Duodenal mucosa (tissue), 2 donors: ENCODE data around the gene LRMDA.

ENCODE experiments used
- H3K27ac ChIP-seq: one replicate; pipeline ENCODE4 v1.7.0; 2013; ENCODE audit warnings: low read depth, low read length
- H3K27me3 ChIP-seq, 2 donors: one replicate each; pipeline ENCODE4 v1.7.0; 2013; ENCODE audit warnings: low read length in 2 of 2, control low read depth in 1 of 2; ENCODE audit not compliant: insufficient read depth in 2 of 2, control insufficient read depth in 1 of 2
- H3K36me3 ChIP-seq, 2 donors: one replicate each; pipeline ENCODE4 v1.7.0; 2013; ENCODE audit warnings: low read length in 2 of 2, control low read depth in 1 of 2; ENCODE audit not compliant: insufficient read depth in 2 of 2, control insufficient read depth in 1 of 2
- H3K4me1 ChIP-seq, 2 donors: one replicate each; pipeline ENCODE4 v1.7.0; 2013; ENCODE audit warnings: low read length in 2 of 2, control low read depth in 1 of 2; ENCODE audit not compliant: insufficient read depth in 2 of 2, control insufficient read depth in 1 of 2
- H3K4me3 ChIP-seq, 2 donors: one replicate each; pipeline ENCODE4 v1.7.0; 2013; ENCODE audit warnings: low read length in 2 of 2, low read depth in 1 of 2
- H3K9ac ChIP-seq, 2 donors: one replicate each; pipeline ENCODE4 v1.7.0; 2013; ENCODE audit warnings: low read length in 2 of 2, low read depth in 1 of 2
- H3K9me3 ChIP-seq, 2 donors: one replicate each; pipeline ENCODE4 v1.7.0; 2013; ENCODE audit warnings: low read length in 2 of 2, control low read depth in 1 of 2; ENCODE audit not compliant: control insufficient read depth in 1 of 2

The LRMDA gene

GRCh38 chr10:76554478-76554877 lies 1123.1 kb downstream of the LRMDA start:
- H3K4me3 ChIP-seq = no peak overlapping the region
- H3K27me3 ChIP-seq = no peaks in the 10 kb centered on the region
- no peaks in the 10 kb centered on the region for H3K9me3 ChIP-seq
- no peak overlapping the region for H3K27ac ChIP-seq
- no peaks in the 10 kb centered on the region for H3K36me3 ChIP-seq
- H3K4me1 ChIP-seq = peaks cover 0 to 3% of the 10 kb centered on the region in 2 donors
- H3K9ac ChIP-seq = no peak overlapping the region

- Histone ChIP-seq H3K27ac (no peak overlapping the region), H3K4me3 (no peak overlapping the region), H3K36me3 (no peaks in the 10 kb centered on the region), H3K9ac (no peak overlapping the region), H3K9me3 (no peaks in the 10 kb centered on the region), H3K4me1 (peaks cover 0 to 3% of the 10 kb centered on the region in 2 donors), H3K27me3 (no peaks in the 10 kb centered on the region)
Observed at GRCh38 chr10:76555067-76555670, 1123.7 kb downstream of the LRMDA start.

DNA sequence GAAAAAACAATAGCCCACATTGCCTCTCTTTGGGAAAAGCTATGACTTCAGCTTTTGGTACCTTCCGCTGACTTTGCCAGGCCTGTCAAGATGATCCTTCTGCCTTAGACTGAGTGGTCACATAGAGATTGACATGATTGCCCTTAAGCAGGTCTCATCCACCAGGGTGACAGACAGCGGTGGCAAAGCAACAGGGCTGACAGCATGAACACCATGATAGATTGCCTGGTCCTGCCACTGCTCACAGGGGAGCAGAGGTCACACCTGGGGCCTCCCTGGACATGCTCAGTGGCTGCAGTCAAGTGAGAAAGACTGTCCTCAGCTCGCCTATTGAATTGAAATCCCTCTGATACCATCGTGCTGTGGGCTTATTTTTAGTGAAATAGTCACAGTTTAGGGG lies 1125.9 kb downstream of the LRMDA start:
- H3K27ac ChIP-seq = no peak overlapping the region
- no peaks in the 10 kb centered on the region for H3K9me3 ChIP-seq
- H3K9ac ChIP-seq = no peak overlapping the region
- no peaks in the 10 kb centered on the region for H3K36me3 ChIP-seq
- H3K4me1 ChIP-seq = peaks cover 3% of the 10 kb centered on the region in 2 donors
- H3K27me3 ChIP-seq = no peaks in the 10 kb centered on the region
- no peak overlapping the region for H3K4me3 ChIP-seq

DNA sequence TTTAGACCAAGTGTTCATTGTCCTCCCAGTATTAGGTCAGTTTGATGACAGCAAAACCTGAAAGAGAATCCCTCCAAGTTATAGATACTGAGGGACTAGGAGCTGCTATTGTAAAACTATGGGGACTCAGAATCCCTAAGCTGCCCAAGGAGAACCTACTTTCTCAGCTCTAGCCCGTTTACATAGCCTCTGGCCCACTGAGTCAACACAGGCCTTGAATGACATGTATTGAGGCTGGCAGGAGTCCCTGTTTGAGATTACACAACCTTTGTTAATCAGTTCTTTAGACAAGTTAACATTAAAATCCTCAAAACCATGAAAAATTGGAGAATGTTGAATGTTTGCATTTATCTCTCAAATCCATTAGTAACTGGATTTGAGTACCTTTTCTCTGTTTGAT lies 1127.2 kb downstream of the LRMDA start:
- Histone ChIP-seq H3K27ac (no peak overlapping the region), H3K36me3 (no peaks in the 10 kb centered on the region), H3K4me1 (peaks cover 3% of the 10 kb centered on the region in 2 donors), H3K4me3 (no peak overlapping the region), H3K27me3 (no peaks in the 10 kb centered on the region), H3K9ac (no peak overlapping the region), H3K9me3 (no peaks in the 10 kb centered on the region)

- Histone ChIP-seq H3K4me1 (peaks cover 3% of the 10 kb centered on the region in 2 donors), H3K27me3 (no peaks in the 10 kb centered on the region), H3K9me3 (no peaks in the 10 kb centered on the region), H3K36me3 (no peaks in the 10 kb centered on the region), H3K4me3 (no peak overlapping the region), H3K27ac (no peak overlapping the region), H3K9ac (no peak overlapping the region)
Observed at GRCh38 chr10:76558996-76559891, 1127.8 kb downstream of the LRMDA start.

DNA sequence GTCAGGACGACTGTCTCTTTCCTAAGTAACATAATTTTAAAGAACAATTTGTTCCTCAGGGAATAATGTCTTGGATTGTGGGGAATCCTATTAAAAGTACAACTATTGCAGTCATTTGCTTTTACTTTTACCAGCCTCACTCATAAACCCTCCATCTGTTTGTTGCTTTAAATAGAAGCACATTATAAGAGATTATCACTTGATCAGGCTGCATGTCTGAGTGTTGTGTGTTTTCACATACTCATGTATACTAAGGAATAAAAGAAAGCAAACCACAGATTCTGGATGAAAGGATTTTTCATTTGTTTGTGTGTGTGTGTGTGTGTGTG lies 1128.4 kb downstream of the LRMDA start:
- Histone ChIP-seq H3K9ac (no peak overlapping the region), H3K4me1 (peaks cover 3% of the 10 kb centered on the region in 2 donors), H3K36me3 (no peaks in the 10 kb centered on the region), H3K27ac (no peak overlapping the region), H3K9me3 (no peaks in the 10 kb centered on the region), H3K4me3 (no peak overlapping the region), H3K27me3 (no peaks in the 10 kb centered on the region)

DNA sequence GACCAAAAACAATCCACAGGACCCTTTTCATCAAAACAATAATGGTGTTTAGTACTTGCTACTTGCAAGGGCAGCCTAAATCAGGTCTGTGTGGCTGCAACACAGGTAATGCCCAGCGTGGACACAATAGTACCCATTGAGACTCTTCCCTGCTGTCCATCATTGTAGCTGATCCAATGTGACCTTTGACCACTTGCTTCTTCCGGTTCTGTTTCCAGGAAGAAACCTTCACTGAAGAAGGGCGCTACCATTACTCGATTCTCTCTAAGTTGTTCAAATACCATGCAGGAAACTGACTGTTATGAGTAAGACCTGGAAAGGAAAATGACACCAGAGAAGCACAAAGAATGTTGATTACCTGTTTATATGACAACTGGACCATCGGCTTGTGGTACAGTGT lies 1128.9 kb downstream of the LRMDA start:
- H3K27ac ChIP-seq = no peak overlapping the region
- no peak overlapping the region for H3K9ac ChIP-seq
- no peak overlapping the region for H3K4me3 ChIP-seq

GRCh38 chr10:76563286-76563685 lies 1131.9 kb downstream of the LRMDA start:
- no peak overlapping the region for H3K27ac ChIP-seq
- no peaks in the 10 kb centered on the region for H3K9me3 ChIP-seq
- no peaks in the 10 kb centered on the region for H3K36me3 ChIP-seq
- H3K9ac ChIP-seq = no peak overlapping the region
- H3K27me3 ChIP-seq = no peaks in the 10 kb centered on the region
- H3K4me1 ChIP-seq = peaks cover 1 to 3% of the 10 kb centered on the region in 2 donors
- no peak overlapping the region for H3K4me3 ChIP-seq

More for the DNA sequence above, 1128.9 kb downstream of the LRMDA start:
- Histone ChIP-seq H3K27me3 (no peaks in the 10 kb centered on the region), H3K9me3 (no peaks in the 10 kb centered on the region), H3K4me1 (peaks cover 3% of the 10 kb centered on the region in 2 donors), H3K36me3 (no peaks in the 10 kb centered on the region)

- no peak overlapping the region for H3K27ac ChIP-seq
- H3K9ac ChIP-seq = no peak overlapping the region
- H3K4me3 ChIP-seq = no peak overlapping the region
- no peaks in the 10 kb centered on the region for H3K9me3 ChIP-seq
- H3K27me3 ChIP-seq = no peaks in the 10 kb centered on the region
- no peaks in the 10 kb centered on the region for H3K4me1 ChIP-seq
- no peaks in the 10 kb centered on the region for H3K36me3 ChIP-seq
Observed at GRCh38 chr10:76572021-76572420, 1140.6 kb downstream of the LRMDA start.

DNA sequence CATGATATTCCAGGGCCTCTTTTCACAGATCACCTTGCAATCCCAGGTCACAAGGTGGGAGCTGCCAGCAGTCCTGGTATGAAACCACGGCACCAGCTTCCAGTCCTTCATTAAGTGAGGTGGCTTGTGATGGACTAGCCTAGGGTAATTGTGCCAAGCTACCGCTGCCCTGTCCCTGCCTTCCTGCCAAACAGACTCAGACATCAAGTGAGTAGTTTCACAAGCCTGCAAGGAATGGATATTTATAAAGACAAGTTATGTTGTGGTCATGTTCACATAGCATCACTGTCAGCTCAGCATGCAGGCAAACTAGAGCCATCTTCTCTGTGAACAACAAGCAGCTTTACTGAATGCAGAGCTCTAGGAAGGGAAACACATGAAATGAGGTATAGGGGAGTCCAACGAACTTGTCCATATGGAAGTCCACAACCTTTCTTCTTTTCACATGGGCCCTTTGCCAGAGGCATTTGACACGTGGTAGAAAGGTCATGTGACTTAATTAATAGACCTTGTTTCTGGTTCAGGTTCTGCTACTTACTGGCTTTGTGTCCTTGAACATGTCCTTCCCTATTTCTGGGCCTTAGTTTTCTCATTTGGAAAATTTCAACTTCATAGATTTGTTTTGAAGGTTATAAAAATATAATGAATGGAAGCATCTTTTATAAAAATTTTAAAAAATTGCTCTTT lies 1145.0 kb downstream of the LRMDA start:
- Histone ChIP-seq H3K27me3 (no peaks in the 10 kb centered on the region), H3K36me3 (no peaks in the 10 kb centered on the region), H3K27ac (no peak overlapping the region), H3K9ac (no peak overlapping the region), H3K4me1 (no peaks in the 10 kb centered on the region), H3K4me3 (no peak overlapping the region), H3K9me3 (no peaks in the 10 kb centered on the region)
